OCI-LY7 (cell line): Measurements from ENCODE around the gene AOAH. TPM values are rescaled to one million over a fixed set of nuclear protein-coding genes. Genes with fewer than 3 reads are reported as not detected.

Source experiments
- BruUV-seq: library from RNA; stranded (reverse); fragments of 400-500 nt; replicated peaks from 2 replicates; lab custom pipeline; 2021; lab: Mats Ljungman, UMichigan
- CTCF ChIA-PET: fragments of 300-600 bp; sonication (Branson Sonifier 250); formaldehyde crosslinking; loops from one replicate; lab custom pipeline; 2022; ENCODE audit warnings: antibody characterized with exemption; ENCODE audit not compliant: unreplicated experiment; lab: Charles Lee
- POLR2A ChIA-PET: fragments of 300-600 bp; sonication (Branson Sonifier 250); formaldehyde crosslinking; loops from one replicate; lab custom pipeline; 2022; ENCODE audit warnings: antibody characterized with exemption; lab: Charles Lee
- DNase-seq: peaks from one replicate; pipeline ENCODE4 v3.0.0-alpha.2; 2015; ENCODE audit warnings: low spot score
- H2AFZ ChIP-seq: fragments of 200-600 bp; sonication (generic), shearing (Covaris generic); 2 replicates; pipeline ENCODE4 v1.6.1; 2014; ENCODE audit warnings: mild to moderate bottlenecking, antibody characterized with exemption, low read length, moderate library complexity
- H3K27ac ChIP-seq: fragments of 200-600 bp; sonication (generic); 2 replicates; pipeline ENCODE4 v1.5.1; 2014; ENCODE audit warnings: mixed run types, low read depth, mild to moderate bottlenecking, moderate library complexity, low read length, inconsistent platforms; ENCODE audit not compliant: poor library complexity, severe bottlenecking
- H3K36me3 ChIP-seq: fragments of 200-600 bp; sonication (generic); 2 replicates; pipeline ENCODE4 v1.6.1; 2014; ENCODE audit warnings: mild to moderate bottlenecking, antibody characterized with exemption, low read length, moderate library complexity, mixed read lengths; ENCODE audit not compliant: insufficient read depth
- H3K4me1 ChIP-seq: fragments of 200-600 bp; sonication (generic); 2 replicates; pipeline ENCODE4 v1.5.1; 2014; ENCODE audit warnings: mild to moderate bottlenecking, low read length; ENCODE audit not compliant: insufficient read depth, poor library complexity, severe bottlenecking
- H3K4me2 ChIP-seq: fragments of 200-600 bp; sonication (generic); 2 replicates; pipeline ENCODE4 v1.6.1; 2014; ENCODE audit warnings: mild to moderate bottlenecking, low read length
- H3K4me3 ChIP-seq: fragments of 200-600 bp; sonication (generic); 2 replicates; pipeline ENCODE4 v1.5.1; 2014; ENCODE audit warnings: mild to moderate bottlenecking, low read depth, low read length; ENCODE audit not compliant: poor library complexity, severe bottlenecking
- H3K79me2 ChIP-seq: fragments of 200-600 bp; sonication (generic); 2 replicates; pipeline ENCODE4 v1.6.1; 2016; ENCODE audit warnings: low read depth, mild to moderate bottlenecking, low read length, moderate library complexity, mixed read lengths; ENCODE audit not compliant: insufficient read depth
- H3K9me2 ChIP-seq: fragments of 200-600 bp; sonication (generic); 2 replicates; pipeline ENCODE4 v1.6.1; 2016; ENCODE audit warnings: mild to moderate bottlenecking, low read length, mixed read lengths; ENCODE audit not compliant: insufficient read depth
- H3K9me3 ChIP-seq: fragments of 200-600 bp; sonication (generic); 2 replicates; pipeline ENCODE4 v1.6.1; 2014; ENCODE audit warnings: mild to moderate bottlenecking, mixed run types, low read length, mixed read lengths
- H4K20me1 ChIP-seq: fragments of 200-600 bp; sonication (generic); 2 replicates; pipeline ENCODE4 v1.6.1; 2014; ENCODE audit warnings: mild to moderate bottlenecking, antibody characterized with exemption, low read length, moderate library complexity, mixed read lengths; ENCODE audit not compliant: insufficient read depth
- CTCF ChIP-seq: fragments of 200-600 bp; sonication (generic); conservative IDR thresholded peaks from 2 replicates; pipeline ENCODE4 v1.5.1; 2014; ENCODE audit warnings: mild to moderate bottlenecking, antibody characterized with exemption, low read length, moderate library complexity, mixed read lengths
- EZH2phosphoT487 ChIP-seq: fragments of 200-600 bp; sonication (generic); IDR thresholded peaks from 2 replicates; pipeline ENCODE4 v1.6.1; 2018; ENCODE audit warnings: low read depth, borderline replicate concordance, mild to moderate bottlenecking, mixed run types, antibody characterized with exemption, low read length, moderate library complexity, mixed read lengths
- intact Hi-C: fragments of 100-400 bp; cut with micrococcal nuclease; formaldehyde crosslinking; loops from one replicate; pipeline ENCODE4 v1.10.0; 2022; ENCODE audit not compliant: unreplicated experiment
- total RNA-seq, 2 experiments: library from RNA; depleted of rRNA in 1 of 2; stranded (reverse); fragments of >200 nt in 1 of 2; shearing (Covaris generic) in 1 of 2; gene quantifications; 2 replicates each; pipeline ENCODE4 v1.2.3, GENCODE V29; 2014 to 2022

AOAH gene
- total RNA-seq, 2 experiments from 2014 or later: 0.13 to 0.61 TPM

- POLR2A ChIA-PET: no interaction called here
- H3K9me3 ChIP-seq: no peaks in the 10 kb centered on the region
- no peaks in the 10 kb centered on the region for H3K36me3 ChIP-seq
- CTCF ChIA-PET: no interaction called here
- H3K4me2 ChIP-seq: no peak overlapping the region
- H3K9me2 ChIP-seq: no peaks in the 10 kb centered on the region
- no peak overlapping the region for H3K4me3 ChIP-seq
- no peaks in the 10 kb centered on the region for H3K4me1 ChIP-seq
- H3K79me2 ChIP-seq: no peaks in the 10 kb centered on the region
- no TSS peak for BruUV-seq
- intact Hi-C loops: no loop called here
- DNase-seq: no peak
- TF ChIP-seq CTCF (no peak), EZH2phosphoT487 (no peak)
- no peaks in the 10 kb centered on the region for H4K20me1 ChIP-seq
- H3K27ac ChIP-seq: no peak overlapping the region
- no peak overlapping the region for H2AFZ ChIP-seq
Observed at GRCh38 chr7:36626111-36626510, 98.2 kb downstream of the AOAH start.

- ChIA-PET POLR2A (no interaction called here), CTCF (no interaction called here)
- TF ChIP-seq CTCF (no peak), EZH2phosphoT487 (no peak)
- no peaks in the 10 kb centered on the region for H3K4me1 ChIP-seq
- no peaks in the 10 kb centered on the region for H3K9me3 ChIP-seq
- H3K27ac ChIP-seq: no peak overlapping the region
- H3K4me2 ChIP-seq: no peak overlapping the region
- intact Hi-C loops: no loop called here
- no peaks in the 10 kb centered on the region for H3K9me2 ChIP-seq
- H3K79me2 ChIP-seq: no peaks in the 10 kb centered on the region
- H3K4me3 ChIP-seq: no peak overlapping the region
- no peaks in the 10 kb centered on the region for H3K36me3 ChIP-seq
- no peak overlapping the region for H2AFZ ChIP-seq
- no peaks in the 10 kb centered on the region for H4K20me1 ChIP-seq
- DNase-seq: no peak
- no TSS peak for BruUV-seq
Observed at GRCh38 chr7:36625247-36625646, 99.0 kb downstream of the AOAH start.

- no peaks in the 10 kb centered on the region for H4K20me1 ChIP-seq
- CTCF ChIA-PET: no interaction called here
Observed at GRCh38 chr7:36623247-36623646, 101.0 kb downstream of the AOAH start.

More at GRCh38 chr7:36623247-36623646, 101.0 kb downstream of the AOAH start:
- TF ChIP-seq CTCF (no peak), EZH2phosphoT487 (no peak)
- no peak for DNase-seq
- Histone ChIP-seq H3K36me3 (no peaks in the 10 kb centered on the region), H3K27ac (no peak overlapping the region), H3K9me2 (no peaks in the 10 kb centered on the region), H3K4me3 (no peak overlapping the region), H3K4me1 (no peaks in the 10 kb centered on the region), H3K4me2 (no peak overlapping the region), H3K79me2 (no peaks in the 10 kb centered on the region), H3K9me3 (no peaks in the 10 kb centered on the region), H2AFZ (no peak overlapping the region)
- POLR2A ChIA-PET: no interaction called here
- no TSS peak for BruUV-seq
- intact Hi-C loops: no loop called here
